Measurements from ENCODE around the gene HYCC1. TPM values are rescaled to one million over a fixed set of nuclear protein-coding genes. Genes with fewer than 3 reads are reported as not detected.

Gene HYCC1
- total RNA-seq = 118 and 123 TPM in 2 replicates

GRCh38 chr7:23013715-23014649, at the start of gene HYCC1:
Gene HYCC1 (minus strand): TSS chr7:23014130. CDS start chr7:22991111, 23,019 bp downstream.

Other genes with a start within 250 kb of the HYCC1 start
- gene TOMM7, start 191.3 kb downstream of the HYCC1 start, total RNA-seq = 305 and 341 TPM in 2 replicates
- 21.6 and 31.5 TPM in 2 replicates for gene KLHL7, start 91.7 kb upstream of the HYCC1 start, total RNA-seq
- 21.1 and 23.9 TPM in 2 replicates for gene NUP42, start 167.9 kb upstream of the HYCC1 start, total RNA-seq
- gene GPNMB, start 232.6 kb upstream of the HYCC1 start, total RNA-seq = 264 and 417 TPM in 2 replicates

All from bronchial smooth muscle cell (primary cell).